ENCODE data around the gene PACS2.
"Not testable (repeated sequence)": the region's sequence is repeated elsewhere in the genome, so short reads cannot be mapped to it uniquely, and the experiment has no call there.

Gene PACS2

GRCh38 chr14:105333020-105333490 lies 18.5 kb downstream of the PACS2 start:
- Histone ChIP-seq H3K36me3 (ENCODE audit: insufficient read depth) (no peaks in the 10 kb centered on the region), H3K4me3 (IDR thresholded peaks at IDR 0.05; ENCODE audit: insufficient read depth, low read depth, low read length) (no peak overlapping the region), H3K4me2 (no peak overlapping the region), H3K79me2 (ENCODE audit: insufficient read depth, low read depth) (no peaks in the 10 kb centered on the region), H3K9ac (no peak overlapping the region), H3K27ac (no peak overlapping the region), H4K20me1 (ENCODE audit: insufficient read depth) (no peaks in the 10 kb centered on the region), H2AFZ (ENCODE audit: low read depth) (no peak overlapping the region), H3K4me1 (ENCODE audit: low read depth, poor library complexity, severe bottlenecking) (no peaks in the 10 kb centered on the region), H3K27me3 (ENCODE audit: insufficient read depth, low read depth) (no peaks in the 10 kb centered on the region)
- TF ChIP-seq CTCF (conservative IDR thresholded peaks at IDR 0.05; ENCODE audit: low read depth, low read length), result no peak

- no peaks in the 10 kb centered on the region for H3K36me3 ChIP-seq (ENCODE audit: insufficient read depth)
- peaks cover 2% of the 10 kb centered on the region for H3K4me1 ChIP-seq (ENCODE audit: low read depth, poor library complexity, severe bottlenecking)
- H3K9ac ChIP-seq, result no peak overlapping the region
- H3K27me3 ChIP-seq (ENCODE audit: insufficient read depth, low read depth), result no peaks in the 10 kb centered on the region
- no peak overlapping the region for H3K4me3 ChIP-seq (IDR thresholded peaks at IDR 0.05; ENCODE audit: insufficient read depth, low read depth, low read length)
- no peak overlapping the region for H2AFZ ChIP-seq (ENCODE audit: low read depth)
- H3K27ac ChIP-seq, result no peak overlapping the region
- no peak for TF ChIP-seq CTCF (conservative IDR thresholded peaks at IDR 0.05; ENCODE audit: low read depth, low read length)
- H4K20me1 ChIP-seq (ENCODE audit: insufficient read depth), result no peaks in the 10 kb centered on the region
- no peaks in the 10 kb centered on the region for H3K79me2 ChIP-seq (ENCODE audit: insufficient read depth, low read depth)
- no peak overlapping the region for H3K4me2 ChIP-seq
Observed at GRCh38 chr14:105333613-105334364, 19.2 kb downstream of the PACS2 start.

DNA sequence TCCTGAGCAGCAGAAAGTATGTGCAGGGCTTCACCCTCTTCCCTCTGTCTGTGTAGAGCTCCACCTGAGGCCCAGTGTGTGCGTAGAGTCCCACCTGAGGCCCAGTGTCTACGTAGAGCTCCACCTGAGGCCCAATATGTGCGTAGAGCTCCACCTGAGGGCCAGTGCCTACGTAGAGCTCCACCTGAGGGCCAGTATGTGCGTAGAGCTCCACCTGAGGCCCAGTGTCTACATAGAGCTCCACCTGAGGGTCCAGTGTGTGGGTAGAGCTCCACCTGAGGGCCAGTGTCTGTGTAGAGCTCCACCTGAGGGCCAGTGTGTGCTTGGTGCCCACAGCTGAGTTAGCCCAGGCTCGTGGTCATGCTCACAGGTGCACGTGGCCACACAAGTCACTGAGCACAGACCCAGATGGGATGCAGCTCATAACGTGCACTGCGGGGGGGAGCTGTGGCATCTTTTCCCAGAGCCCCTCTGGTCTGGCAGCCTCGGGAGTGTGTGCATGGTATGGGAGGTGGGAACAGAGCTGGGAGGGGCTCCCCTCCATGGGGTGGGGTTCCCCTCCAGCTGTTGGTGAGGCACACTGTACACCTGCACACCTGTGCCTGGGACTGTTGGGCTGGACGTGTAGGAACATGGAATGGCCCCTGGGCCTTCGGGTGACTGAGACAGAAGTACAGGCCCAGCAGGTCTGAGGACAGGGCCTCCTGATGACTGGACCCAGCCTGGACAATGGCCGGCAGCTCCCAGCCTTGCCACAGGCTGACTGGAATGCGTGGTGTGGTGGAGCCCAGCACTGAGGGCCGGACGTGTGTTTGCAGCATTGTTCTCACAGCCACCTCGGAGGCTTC lies 20.1 kb downstream of the PACS2 start:
- Histone ChIP-seq H3K36me3 (ENCODE audit: insufficient read depth) (no peaks in the 10 kb centered on the region), H2AFZ (ENCODE audit: low read depth) (no peak overlapping the region), H3K79me2 (ENCODE audit: insufficient read depth, low read depth) (no peaks in the 10 kb centered on the region), H4K20me1 (ENCODE audit: insufficient read depth) (no peaks in the 10 kb centered on the region), H3K27me3 (ENCODE audit: insufficient read depth, low read depth) (no peaks in the 10 kb centered on the region), H3K9ac (no peak overlapping the region), H3K4me1 (ENCODE audit: low read depth, poor library complexity, severe bottlenecking) (peaks cover 10% of the 10 kb centered on the region), H3K4me3 (IDR thresholded peaks at IDR 0.05; ENCODE audit: insufficient read depth, low read depth, low read length) (no peak overlapping the region), H3K27ac (no peak overlapping the region), H3K4me2 (no peak overlapping the region)
- TF ChIP-seq CTCF (conservative IDR thresholded peaks at IDR 0.05; ENCODE audit: low read depth, low read length), result no peak

DNA sequence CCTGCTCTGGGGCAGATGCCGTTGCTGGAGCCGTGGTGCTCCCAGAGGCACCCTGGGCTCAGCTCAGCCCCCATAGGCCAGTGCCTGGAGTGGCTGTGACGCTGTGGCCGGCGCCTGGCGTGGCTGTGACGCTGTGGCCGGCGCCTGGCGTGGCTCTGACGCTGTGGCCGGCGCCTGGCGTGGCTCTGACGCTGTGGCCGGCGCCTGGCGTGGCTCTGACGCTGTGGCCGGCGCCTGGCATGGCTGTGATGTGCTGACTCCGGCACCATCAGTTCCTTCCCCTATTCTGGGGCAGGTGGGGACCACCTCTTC lies 20.6 kb downstream of the PACS2 start:
- not testable (repeated sequence) for H3K36me3 ChIP-seq (ENCODE audit: insufficient read depth); H3K27ac ChIP-seq; H4K20me1 ChIP-seq (ENCODE audit: insufficient read depth); H3K9ac ChIP-seq; H3K4me2 ChIP-seq; H3K79me2 ChIP-seq (ENCODE audit: insufficient read depth, low read depth); H3K4me3 ChIP-seq (IDR thresholded peaks at IDR 0.05; ENCODE audit: insufficient read depth, low read depth, low read length); H3K27me3 ChIP-seq (ENCODE audit: insufficient read depth, low read depth); H2AFZ ChIP-seq (ENCODE audit: low read depth)
- H3K4me1 ChIP-seq (ENCODE audit: low read depth, poor library complexity, severe bottlenecking), result peaks cover 16% of the 10 kb centered on the region

All from KMS-11 (cell line).